NCI-H2029 (cell line): ENCODE measurements around the gene QTRT2.

Source experiments
- DNase-seq: peaks from one replicate; lab custom pipeline; 2025; lab: John Stamatoyannopoulos, UW

Gene QTRT2

GRCh38 chr3:114056130-114057010 is at the start of gene QTRT2, which contains the start of gene CCDC191:
Gene QTRT2 (plus strand): TSS chr3:114056737. CDS start chr3:114065258, 8,521 bp downstream.
Gene CCDC191 (minus strand): TSS chr3:114056526. CDS start chr3:114056466, 60 bp downstream.
- DNase-seq = peak; percentile 99

GRCh38 chr3:114011059-114011797 is 45.3 kb upstream of the QTRT2 start:
- DNase-seq = no peak

GRCh38 chr3:114014211-114014610 is 42.3 kb upstream of the QTRT2 start:
- DNase-seq = no peak

GRCh38 chr3:114019486-114019885 is 37.1 kb upstream of the QTRT2 start:
- no peak for DNase-seq

- no peak for DNase-seq
Observed at GRCh38 chr3:114020907-114021306, 35.6 kb upstream of the QTRT2 start.

- no peak for DNase-seq
Observed at GRCh38 chr3:114022145-114022802, 34.3 kb upstream of the QTRT2 start.

- DNase-seq = no peak
Observed at GRCh38 chr3:114025451-114025850, 31.1 kb upstream of the QTRT2 start.

- no peak for DNase-seq
Observed at GRCh38 chr3:114026331-114026730, 30.2 kb upstream of the QTRT2 start.

- DNase-seq = no peak
Observed at GRCh38 chr3:114033721-114034120, 22.8 kb upstream of the QTRT2 start.

- no peak for DNase-seq
Observed at GRCh38 chr3:114034211-114034610, 22.3 kb upstream of the QTRT2 start.

GRCh38 chr3:114034787-114035545 is 21.6 kb upstream of the QTRT2 start:
- no peak for DNase-seq

GRCh38 chr3:114035896-114036295 is 20.6 kb upstream of the QTRT2 start:
- no peak for DNase-seq

- no peak for DNase-seq
Observed at GRCh38 chr3:114043205-114043604, 13.3 kb upstream of the QTRT2 start.

- DNase-seq = no peak
Observed at GRCh38 chr3:114052216-114052615, 4.3 kb upstream of the QTRT2 start.

- no peak for DNase-seq
Observed at GRCh38 chr3:114057011-114057347, 442 bp downstream of the QTRT2 start.

GRCh38 chr3:114058646-114059045 is 2.1 kb downstream of the QTRT2 start:
- no peak for DNase-seq

GRCh38 chr3:114060906-114061655 is 4.5 kb downstream of the QTRT2 start:
- DNase-seq = no peak

- DNase-seq = no peak
Observed at GRCh38 chr3:114067804-114068203, 11.3 kb downstream of the QTRT2 start.

GRCh38 chr3:114068336-114068735 is 11.8 kb downstream of the QTRT2 start:
- DNase-seq = no peak

GRCh38 chr3:114071786-114072185 is 15.2 kb downstream of the QTRT2 start:
- no peak for DNase-seq

GRCh38 chr3:114076711-114077110 is 20.2 kb downstream of the QTRT2 start:
- DNase-seq = no peak
